SK-N-SH treated with all-trans-retinoic acid at 6 μM for 48 hours (cell line): ENCODE results near the gene NRK.
"Not testable (repeated sequence)": the region's sequence is repeated elsewhere in the genome, so short reads cannot be mapped to it uniquely, and the experiment has no call there.

Experiments used
- ATAC-seq: fragments of 200-7000 bp; cut with Tn5 transposase; 3 replicates; pipeline ENCODE4 v1.9.1; 2020; ENCODE audit warnings: mild to moderate bottlenecking, moderate library complexity
- ARNTL ChIP-seq: fragments of 450-650 bp; formaldehyde crosslinking; IDR thresholded peaks from 2 replicates; pipeline ENCODE4 v1.5.0; 2020; ENCODE audit warnings: low read depth, mild to moderate bottlenecking, moderate library complexity, borderline replicate concordance
- CREB5 ChIP-seq: fragments of 250-450 bp; sonication (Bioruptor Pico); IDR thresholded peaks from 2 replicates; pipeline ENCODE4 v1.5.1; 2020; ENCODE audit warnings: low read depth, mild to moderate bottlenecking, moderate library complexity
- CSDC2 ChIP-seq: fragments of 250-450 bp; sonication (Bioruptor Pico); IDR thresholded peaks from 2 replicates; pipeline ENCODE4 v1.5.0; 2020; ENCODE audit warnings: mild to moderate bottlenecking, moderate library complexity
- CSRNP3 ChIP-seq: fragments of 250-450 bp; sonication (Bioruptor Pico); IDR thresholded peaks from 2 replicates; pipeline ENCODE4 v1.5.1; 2021; ENCODE audit warnings: mild to moderate bottlenecking, moderate library complexity
- ESRRG ChIP-seq: fragments of 250-450 bp; sonication (Bioruptor Pico); IDR thresholded peaks from 2 replicates; pipeline ENCODE4 v1.6.1; 2021; ENCODE audit warnings: mild to moderate bottlenecking
- ISL1 ChIP-seq: fragments of 250-450 bp; sonication (Bioruptor Pico); IDR thresholded peaks from 2 replicates; pipeline ENCODE4 v2.1.2; 2022; ENCODE audit warnings: mild to moderate bottlenecking, moderate library complexity
- PATZ1 ChIP-seq: fragments of 250-450 bp; sonication (Bioruptor Pico); IDR thresholded peaks from 2 replicates; pipeline ENCODE4 v1.8.0; 2020; ENCODE audit warnings: mild to moderate bottlenecking, moderate library complexity, borderline replicate concordance
- RARB ChIP-seq: fragments of 250-450 bp; sonication (Bioruptor Pico); IDR thresholded peaks from 2 replicates; pipeline ENCODE4 v1.8.0; 2021; ENCODE audit warnings: mild to moderate bottlenecking, moderate library complexity
- SNAI2 ChIP-seq: fragments of 250-450 bp; sonication (Bioruptor Pico); IDR thresholded peaks from 2 replicates; pipeline ENCODE4 v1.5.0; 2020; ENCODE audit warnings: mild to moderate bottlenecking, moderate library complexity
- TCF4 ChIP-seq: fragments of 250-450 bp; sonication (Bioruptor Pico); IDR thresholded peaks from 2 replicates; pipeline ENCODE4 v1.8.0; 2021; ENCODE audit warnings: mild to moderate bottlenecking, moderate library complexity, borderline replicate concordance
- ZC3H10 ChIP-seq: fragments of 250-450 bp; sonication (Bioruptor Pico); IDR thresholded peaks from 2 replicates; pipeline ENCODE4 v1.5.1; 2021; ENCODE audit warnings: mild to moderate bottlenecking, moderate library complexity
- ZFP3 ChIP-seq: fragments of 250-450 bp; sonication (Bioruptor Pico); IDR thresholded peaks from 2 replicates; pipeline ENCODE4 v1.5.0; 2020; ENCODE audit warnings: mild to moderate bottlenecking, moderate library complexity
- ZNF565 ChIP-seq: fragments of 450-650 bp; formaldehyde crosslinking; conservative IDR thresholded peaks from 2 replicates; pipeline ENCODE4 v1.5.0; 2020; ENCODE audit warnings: low read depth, mild to moderate bottlenecking, moderate library complexity
- ZNF8 ChIP-seq: fragments of 450-650 bp; formaldehyde crosslinking; IDR thresholded peaks from 2 replicates; pipeline ENCODE4 v1.5.0; 2020; ENCODE audit warnings: mild to moderate bottlenecking, moderate library complexity

The NRK gene

GRCh38 chrX:106000203-106000602, 177.9 kb downstream of the NRK start (continued):
- TF ChIP-seq ISL1 (CRISPR knock-in tag) (no peak), CSRNP3 (no peak), ESRRG (no peak), PATZ1 (no peak)

- not testable (repeated sequence) for ATAC-seq
These were observed 178.3 kb downstream of the NRK start for GRCh38 chrX:106000609-106001008.

- no peak for TF ChIP-seq CSDC2 (CRISPR knock-in tag)
- TF ChIP-seq ARNTL (CRISPR knock-in tag) = no peak
- no peak for TF ChIP-seq RARB (CRISPR knock-in tag)
- no peak for TF ChIP-seq ZNF565 (CRISPR knock-in tag)
- TF ChIP-seq CSRNP3 = no peak
- TF ChIP-seq TCF4 (CRISPR knock-in tag) = no peak
- no peak for TF ChIP-seq ISL1 (CRISPR knock-in tag)
- TF ChIP-seq ZFP3 = no peak
- TF ChIP-seq SNAI2 (CRISPR knock-in tag) = no peak
- TF ChIP-seq, all 23 proteins: peak for 0
- no peak for ATAC-seq
These were observed 183.3 kb downstream of the NRK start for GRCh38 chrX:106005684-106006083.

GRCh38 chrX:106007815-106008214, 185.5 kb downstream of the NRK start:
- no peak for ATAC-seq
- TF ChIP-seq ZC3H10 (CRISPR knock-in tag) = no peak
- TF ChIP-seq ZNF8 (CRISPR knock-in tag) = no peak
- no peak for TF ChIP-seq ZNF565 (CRISPR knock-in tag)
- no peak for TF ChIP-seq PATZ1
- TF ChIP-seq CREB5 (CRISPR knock-in tag) = no peak
- no peak for TF ChIP-seq ISL1 (CRISPR knock-in tag)
- TF ChIP-seq ZFP3 = no peak
